Loucy (cell line): ENCODE data around the gene C22orf39.

Source experiments
- H2AFZ ChIP-seq: fragments of 200-600 bp; sonication (generic); 2 replicates; pipeline ENCODE4 v1.6.0; 2016; ENCODE audit warnings: antibody characterized with exemption, mild to moderate bottlenecking, low read length, moderate library complexity
- H3F3A ChIP-seq: fragments of 200-600 bp; 2 replicates; pipeline ENCODE4 v1.6.0; 2016; ENCODE audit warnings: antibody characterized with exemption, low read depth, mild to moderate bottlenecking
- H3K27me3 ChIP-seq: fragments of 200-600 bp; sonication (generic); 2 replicates; pipeline ENCODE4 v1.6.1; 2014; ENCODE audit warnings: low read length, mild to moderate bottlenecking; ENCODE audit not compliant: insufficient read depth, poor library complexity, severe bottlenecking
- H3K36me3 ChIP-seq: fragments of 200-600 bp; sonication (generic); 2 replicates; pipeline ENCODE4 v1.6.1; 2016; ENCODE audit warnings: low read length; ENCODE audit not compliant: insufficient read depth
- H3K4me1 ChIP-seq: fragments of 200-600 bp; sonication (generic); 2 replicates; pipeline ENCODE4 v1.5.1; 2014; ENCODE audit warnings: low read length, mild to moderate bottlenecking; ENCODE audit not compliant: insufficient read depth, poor library complexity, severe bottlenecking
- H3K4me2 ChIP-seq: fragments of 200-600 bp; sonication (generic); 2 replicates; pipeline ENCODE4 v1.6.0; 2014; ENCODE audit warnings: antibody characterized with exemption, low read length, low read depth, mild to moderate bottlenecking; ENCODE audit not compliant: poor library complexity, severe bottlenecking
- H3K4me3 ChIP-seq: fragments of 200-600 bp; sonication (generic); 2 replicates; pipeline ENCODE4 v1.5.1; 2014; ENCODE audit warnings: low read length, mild to moderate bottlenecking, mixed read lengths; ENCODE audit not compliant: poor library complexity, severe bottlenecking
- H3K79me2 ChIP-seq: fragments of 200-600 bp; sonication (generic); 2 replicates; pipeline ENCODE4 v1.6.1; 2014; ENCODE audit warnings: low read length; ENCODE audit not compliant: insufficient read depth
- H3K9ac ChIP-seq: fragments of 200-600 bp; sonication (generic); 2 replicates; pipeline ENCODE4 v1.6.0; 2014; ENCODE audit warnings: mild to moderate bottlenecking, low read depth, low read length, moderate library complexity; ENCODE audit not compliant: poor library complexity, severe bottlenecking
- H3K9me2 ChIP-seq: fragments of 200-600 bp; sonication (generic); replicated peaks from 2 replicates; pipeline ENCODE4 v1.6.1; 2016; ENCODE audit warnings: low read depth, low read length, mixed read lengths
- H3K9me3 ChIP-seq: fragments of 200-600 bp; sonication (generic); 2 replicates; pipeline ENCODE4 v1.6.1; 2014; ENCODE audit warnings: mild to moderate bottlenecking, antibody characterized with exemption, low read length, low read depth; ENCODE audit not compliant: insufficient read depth
- H4K20me1 ChIP-seq: fragments of 200-600 bp; sonication (generic); 2 replicates; pipeline ENCODE4 v1.6.0; 2014; ENCODE audit warnings: antibody characterized with exemption, low read length, mild to moderate bottlenecking; ENCODE audit not compliant: insufficient read depth, poor library complexity, severe bottlenecking
- CTCF ChIP-seq: fragments of 200-600 bp; sonication (generic); conservative IDR thresholded peaks from 2 replicates; pipeline ENCODE4 v1.5.1; 2014; ENCODE audit warnings: mild to moderate bottlenecking, antibody characterized with exemption, low read length
- EZH2phosphoT487 ChIP-seq: fragments of 200-600 bp; IDR thresholded peaks from 2 replicates; pipeline ENCODE4 v1.6.1; 2018; ENCODE audit warnings: antibody characterized with exemption, mild to moderate bottlenecking, moderate library complexity, borderline replicate concordance

Gene C22orf39

DNA sequence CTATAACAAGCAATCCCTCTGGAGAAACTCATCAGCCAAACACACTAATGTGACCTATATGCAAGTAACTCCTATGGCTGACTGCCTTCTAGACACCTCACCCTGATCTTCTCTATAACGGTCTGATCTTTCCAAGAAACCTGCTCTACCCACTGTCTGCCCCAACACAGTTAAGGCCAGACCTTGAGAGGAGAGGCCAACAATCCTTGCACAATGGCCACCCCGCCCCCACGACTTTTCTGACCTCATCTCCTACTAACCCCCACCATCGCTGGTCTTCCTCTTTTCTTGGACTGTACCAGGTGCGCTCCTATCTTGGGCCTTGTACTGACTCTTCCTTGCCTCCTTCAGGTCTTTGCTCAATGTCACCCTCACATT, 28.4 kb downstream of the C22orf39 start:
- peaks cover 38% of the 10 kb centered on the region for H3K4me1 ChIP-seq
- H3K9ac ChIP-seq, result peak overlapping the region; percentile 54
- no peaks in the 10 kb centered on the region for H3K9me2 ChIP-seq
- H3K4me2 ChIP-seq, result peak overlapping the region; percentile 41
- peaks cover 85% of the 10 kb centered on the region for H3K79me2 ChIP-seq
- H4K20me1 ChIP-seq, result peaks cover 8% of the 10 kb centered on the region
- no peaks in the 10 kb centered on the region for H3K36me3 ChIP-seq
- H3K9me3 ChIP-seq, result no peaks in the 10 kb centered on the region
- TF ChIP-seq EZH2phosphoT487 (no peak), CTCF (no peak)
- H3F3A ChIP-seq, result no peaks in the 10 kb centered on the region; the same call in 1 of the 2 replicates
- H3K4me3 ChIP-seq, result peak overlapping the region; percentile 17
- H2AFZ ChIP-seq, result no peak overlapping the region
- no peaks in the 10 kb centered on the region for H3K27me3 ChIP-seq

DNA sequence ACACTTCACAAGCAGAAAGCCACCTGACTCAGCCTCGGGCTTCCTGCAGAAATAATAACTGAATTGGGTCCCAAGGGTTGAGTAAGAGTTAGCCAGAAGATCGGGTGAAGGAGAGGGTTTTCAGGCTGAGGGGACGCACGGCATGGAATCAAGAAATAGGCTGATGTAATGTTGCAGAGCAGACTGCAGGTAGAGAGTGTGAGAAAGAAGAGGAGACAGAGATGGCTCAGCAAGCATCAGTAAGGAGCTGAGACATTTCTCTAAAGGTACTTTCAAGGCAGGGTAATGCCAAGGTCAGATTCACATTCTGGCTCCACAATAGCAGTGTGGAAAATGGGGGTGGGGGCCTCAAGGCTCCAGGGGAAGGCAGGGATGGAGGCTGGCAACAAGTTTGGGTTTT, 34.6 kb downstream of the C22orf39 start:
- H3K9me3 ChIP-seq, result no peaks in the 10 kb centered on the region
- TF ChIP-seq EZH2phosphoT487, result no peak
- no peak for TF ChIP-seq CTCF
- peaks cover 6% of the 10 kb centered on the region for H4K20me1 ChIP-seq
- H3F3A ChIP-seq, result no peaks in the 10 kb centered on the region
- H3K4me2 ChIP-seq, result no peak overlapping the region
- H3K4me3 ChIP-seq, result no peak overlapping the region
- no peaks in the 10 kb centered on the region for H3K27me3 ChIP-seq
- peaks cover 33% of the 10 kb centered on the region; the same call in 1 of the 2 replicates for H3K36me3 ChIP-seq
- H2AFZ ChIP-seq, result no peak overlapping the region
- no peak overlapping the region for H3K9ac ChIP-seq
- peaks cover 66% of the 10 kb centered on the region for H3K79me2 ChIP-seq
- no peaks in the 10 kb centered on the region for H3K4me1 ChIP-seq
- H3K9me2 ChIP-seq, result no peaks in the 10 kb centered on the region

DNA sequence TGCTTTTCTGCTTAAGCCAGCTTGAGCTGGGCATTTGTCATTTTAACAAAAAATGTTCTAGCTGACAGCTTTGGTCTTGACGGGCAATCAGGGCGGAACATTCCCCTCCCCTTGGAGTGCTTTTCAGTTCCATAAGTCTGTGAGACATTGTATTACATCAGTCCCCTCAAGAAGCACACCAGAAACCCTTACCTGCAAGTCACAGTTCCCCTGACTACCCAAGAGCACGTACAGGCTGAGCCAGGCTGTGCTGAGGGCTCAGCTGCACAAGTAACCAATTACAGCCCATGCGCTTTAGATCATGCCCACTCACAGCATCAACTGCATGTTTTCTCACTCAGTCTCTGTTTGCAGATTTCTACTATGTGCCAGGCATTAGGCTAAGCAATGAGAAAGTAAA, 35.0 kb downstream of the C22orf39 start:
- Histone ChIP-seq H3K9me2 (no peaks in the 10 kb centered on the region), H3K4me3 (no peak overlapping the region), H2AFZ (no peak overlapping the region), H3K4me1 (no peaks in the 10 kb centered on the region), H3K27me3 (no peaks in the 10 kb centered on the region), H4K20me1 (peaks cover 6% of the 10 kb centered on the region), H3K9ac (no peak overlapping the region), H3K79me2 (peaks cover 62% of the 10 kb centered on the region), H3F3A (no peaks in the 10 kb centered on the region), H3K9me3 (no peaks in the 10 kb centered on the region), H3K4me2 (no peak overlapping the region), H3K36me3 (peaks cover 38% of the 10 kb centered on the region; the same call in 1 of the 2 replicates)
- TF ChIP-seq CTCF (no peak), EZH2phosphoT487 (no peak)
